Caco-2 (cell line): Measurements from ENCODE around the gene ID3. TPM values are rescaled to one million over a fixed set of nuclear protein-coding genes. Genes with fewer than 3 reads are reported as not detected.

Experiments
- BruUV-seq: library from RNA; stranded (reverse); fragments of 400-500 nt; replicated peaks from 2 replicates; lab custom pipeline; 2021; lab: Mats Ljungman, UMichigan
- CTCF ChIA-PET: fragments of 300-600 bp; sonication (Branson Sonifier 250); formaldehyde crosslinking; loops from one replicate; lab custom pipeline; 2022; ENCODE audit warnings: antibody characterized with exemption; lab: Charles Lee
- POLR2A ChIA-PET: fragments of 300-600 bp; sonication (Branson Sonifier 250); formaldehyde crosslinking; loops from one replicate; lab custom pipeline; 2022; ENCODE audit warnings: antibody characterized with exemption; lab: Charles Lee
- DNase-seq, 2 experiments: peaks; one replicate each; pipeline versions ENCODE4 v3.0.0 to v3.0.0-alpha.2; 2020 to 2022
- H3K27me3 ChIP-seq: replicated peaks from 2 replicates; pipeline ENCODE4 v1.6.0; 2011; ENCODE audit warnings: low read length; ENCODE audit not compliant: control insufficient read depth, insufficient read depth
- H3K36me3 ChIP-seq: 2 replicates; pipeline ENCODE4 v1.5.1; 2011; ENCODE audit warnings: low read length; ENCODE audit not compliant: control insufficient read depth, insufficient read depth
- H3K4me1 ChIP-seq: fragments of 250-450 bp; sonication (Bioruptor Pico); 2 replicates; pipeline ENCODE4 v1.5.1; 2020; ENCODE audit warnings: mild to moderate bottlenecking
- H3K4me3 ChIP-seq: 2 replicates; pipeline ENCODE4 v1.5.1; 2011; ENCODE audit warnings: low read depth, mild to moderate bottlenecking, control low read depth, low read length
- H3K9me3 ChIP-seq: fragments of 250-450 bp; sonication (Bioruptor Pico); 2 replicates; pipeline ENCODE4 v1.5.1; 2020; ENCODE audit warnings: mild to moderate bottlenecking, moderate library complexity
- H3K27ac Mint-ChIP-seq: one replicate; pipeline ENCODE4 v1.8.0; 2022; ENCODE audit warnings: mixed read lengths; ENCODE audit not compliant: unreplicated experiment
- H3K27me3 Mint-ChIP-seq: one replicate; pipeline ENCODE4 v1.8.0; 2022; ENCODE audit warnings: mixed read lengths; ENCODE audit not compliant: insufficient read depth, unreplicated experiment
- H3K36me3 Mint-ChIP-seq: one replicate; pipeline ENCODE4 v1.8.0; 2022; ENCODE audit warnings: mild to moderate bottlenecking, mixed read lengths; ENCODE audit not compliant: insufficient read depth, unreplicated experiment
- H3K4me1 Mint-ChIP-seq: one replicate; pipeline ENCODE4 v1.8.0; 2022; ENCODE audit warnings: low read depth, mixed read lengths; ENCODE audit not compliant: unreplicated experiment
- H3K4me3 Mint-ChIP-seq: one replicate; pipeline ENCODE4 v1.8.0; 2022; ENCODE audit warnings: mild to moderate bottlenecking, moderate library complexity, mixed read lengths; ENCODE audit not compliant: unreplicated experiment
- H3K9me3 Mint-ChIP-seq: one replicate; pipeline ENCODE4 v1.8.0; 2022; ENCODE audit warnings: mixed read lengths; ENCODE audit not compliant: unreplicated experiment
- intact Hi-C: fragments of 100-400 bp; cut with micrococcal nuclease; formaldehyde crosslinking; loops from one replicate; pipeline ENCODE4 v1.10.0; 2022; ENCODE audit not compliant: unreplicated experiment
- total RNA-seq: library from RNA; stranded (reverse); gene quantifications from 2 replicates; pipeline ENCODE4 v1.2.3, GENCODE V29; 2022
- TF ChIP-seq, protein P1 (sequence below), 2 experiments: fragments of 200-600 bp in 1 of 2; IDR thresholded peaks; 1 replicate in 1 of 2; 2 replicates in 1 of 2; pipeline versions ENCODE4 v1.5.1 to v1.8.0; 2011 to 2022; ENCODE audit warnings: antibody characterized with exemption in 1 of 2, control low read depth in 1 of 2, inconsistent platforms in 1 of 2, low read depth in 1 of 2, low read length in 1 of 2, mild to moderate bottlenecking in 1 of 2, moderate library complexity in 1 of 2; ENCODE audit not compliant: insufficient read depth in 1 of 2, severe bottlenecking in 1 of 2, unreplicated experiment in 1 of 2

The ID3 gene
- total RNA-seq, 1 experiment from 2014 or later, result 13.7 TPM

DNA sequence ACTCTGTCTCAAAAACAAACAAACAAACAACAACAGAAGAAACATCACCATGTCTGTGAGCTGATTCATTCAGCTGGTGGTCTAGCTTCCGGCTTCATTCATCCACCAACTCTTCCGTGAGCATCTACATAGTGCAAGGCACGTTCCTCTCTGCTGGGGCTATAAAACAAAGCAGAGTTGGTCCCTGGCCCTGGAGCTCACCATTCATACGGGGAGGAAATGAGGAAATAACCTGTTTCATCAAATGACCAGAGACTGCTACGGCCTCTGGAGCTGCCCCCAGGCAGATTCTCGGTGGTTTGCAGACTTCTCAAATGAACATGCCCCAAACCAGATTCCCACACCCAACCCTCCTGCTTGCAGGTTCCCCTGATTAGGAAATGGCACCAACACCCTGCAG is 41.0 kb upstream of the ID3 start:
- Mint-ChIP-seq H3K36me3 (no peaks in the 10 kb centered on the region), H3K9me3 (no peaks in the 10 kb centered on the region), H3K27me3 (no peaks in the 10 kb centered on the region), H3K4me3 (no peak overlapping the region), H3K27ac (no peak overlapping the region), H3K4me1 (peaks cover 13% of the 10 kb centered on the region)
- Histone ChIP-seq H3K9me3 (no peaks in the 10 kb centered on the region), H3K36me3 (no peaks in the 10 kb centered on the region), H3K27me3 (no peaks in the 10 kb centered on the region), H3K4me3 (no peak overlapping the region), H3K4me1 (no peaks in the 10 kb centered on the region)
- CTCF ChIA-PET, result no interaction called here
- POLR2A ChIA-PET, result no interaction called here
- intact Hi-C loops, result no loop called here
- no TSS peak for BruUV-seq
- TF ChIP-seq, protein P1, sequence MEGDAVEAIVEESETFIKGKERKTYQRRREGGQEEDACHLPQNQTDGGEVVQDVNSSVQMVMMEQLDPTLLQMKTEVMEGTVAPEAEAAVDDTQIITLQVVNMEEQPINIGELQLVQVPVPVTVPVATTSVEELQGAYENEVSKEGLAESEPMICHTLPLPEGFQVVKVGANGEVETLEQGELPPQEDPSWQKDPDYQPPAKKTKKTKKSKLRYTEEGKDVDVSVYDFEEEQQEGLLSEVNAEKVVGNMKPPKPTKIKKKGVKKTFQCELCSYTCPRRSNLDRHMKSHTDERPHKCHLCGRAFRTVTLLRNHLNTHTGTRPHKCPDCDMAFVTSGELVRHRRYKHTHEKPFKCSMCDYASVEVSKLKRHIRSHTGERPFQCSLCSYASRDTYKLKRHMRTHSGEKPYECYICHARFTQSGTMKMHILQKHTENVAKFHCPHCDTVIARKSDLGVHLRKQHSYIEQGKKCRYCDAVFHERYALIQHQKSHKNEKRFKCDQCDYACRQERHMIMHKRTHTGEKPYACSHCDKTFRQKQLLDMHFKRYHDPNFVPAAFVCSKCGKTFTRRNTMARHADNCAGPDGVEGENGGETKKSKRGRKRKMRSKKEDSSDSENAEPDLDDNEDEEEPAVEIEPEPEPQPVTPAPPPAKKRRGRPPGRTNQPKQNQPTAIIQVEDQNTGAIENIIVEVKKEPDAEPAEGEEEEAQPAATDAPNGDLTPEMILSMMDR (IDR thresholded peaks at IDR 0.05; ENCODE audit: insufficient read depth in 1 of 2, low read depth in 1 of 2, low read length in 1 of 2, severe bottlenecking in 1 of 2, unreplicated experiment in 1 of 2), result no peak
- no peak for DNase-seq

DNA sequence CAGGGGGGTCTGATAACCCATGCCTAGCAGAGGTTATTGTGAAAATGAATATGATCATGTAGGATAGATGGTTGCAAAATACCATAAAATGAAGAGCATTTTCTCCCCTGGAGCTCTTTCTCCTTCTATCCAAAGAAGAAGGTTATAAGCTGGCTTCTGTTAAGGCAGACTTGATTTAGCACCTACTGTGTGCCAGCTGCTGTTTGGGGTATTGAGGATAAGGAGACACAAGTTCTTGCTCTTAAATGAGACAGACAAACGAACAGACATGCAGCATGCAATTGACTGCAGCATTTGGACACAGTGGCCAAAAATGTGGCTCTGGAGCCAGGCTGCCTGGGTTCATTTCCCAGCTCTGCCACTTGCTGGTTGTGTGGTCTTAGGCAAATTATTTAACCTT is 39.8 kb upstream of the ID3 start:
- CTCF ChIA-PET, result no interaction called here

DNA sequence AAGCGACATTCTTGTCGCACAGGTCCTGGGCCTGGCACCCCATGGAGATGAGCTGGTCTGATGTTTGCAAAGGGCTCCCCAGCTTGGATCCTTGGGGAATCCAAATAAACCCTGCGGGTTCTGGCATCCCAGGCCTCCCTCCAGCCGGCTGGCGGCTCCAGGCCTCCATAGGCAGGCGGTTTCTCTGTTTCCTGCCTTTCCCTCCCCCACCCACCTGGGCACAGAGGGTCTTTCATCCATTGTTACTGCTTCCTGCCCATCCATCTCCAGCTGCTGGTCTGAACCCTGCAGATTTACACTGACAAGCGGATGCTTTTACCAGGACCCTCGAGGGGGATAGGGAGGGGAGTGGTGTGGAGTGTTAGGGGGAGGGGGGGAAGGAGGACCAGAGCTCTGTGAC is 39.1 kb upstream of the ID3 start:
- H3K27me3 ChIP-seq, result no peaks in the 10 kb centered on the region
- TF ChIP-seq, protein P1 (IDR thresholded peaks at IDR 0.05; ENCODE audit: insufficient read depth in 1 of 2, low read depth in 1 of 2, low read length in 1 of 2, severe bottlenecking in 1 of 2, unreplicated experiment in 1 of 2), result no peak
- H3K27ac Mint-ChIP-seq, result no peak overlapping the region
- no peaks in the 10 kb centered on the region for H3K9me3 ChIP-seq
- no peak overlapping the region for H3K4me3 ChIP-seq
- H3K4me1 ChIP-seq, result peaks cover 4% of the 10 kb centered on the region; the same call in 1 of the 2 replicates
- BruUV-seq, result no TSS peak
- intact Hi-C loops, result no loop called here
- H3K36me3 Mint-ChIP-seq, result no peaks in the 10 kb centered on the region
- no peaks in the 10 kb centered on the region for H3K27me3 Mint-ChIP-seq
- no peaks in the 10 kb centered on the region for H3K9me3 Mint-ChIP-seq
- ChIA-PET POLR2A (no interaction called here), CTCF (no interaction called here)
- no peak for DNase-seq
- no peak overlapping the region for H3K4me3 Mint-ChIP-seq
- H3K36me3 ChIP-seq, result no peaks in the 10 kb centered on the region
- peaks cover 13% of the 10 kb centered on the region for H3K4me1 Mint-ChIP-seq

More for the DNA sequence above, 39.8 kb upstream of the ID3 start:
- DNase-seq, result no peak
- no peak overlapping the region for H3K4me3 ChIP-seq
- Mint-ChIP-seq H3K9me3 (no peaks in the 10 kb centered on the region), H3K36me3 (no peaks in the 10 kb centered on the region), H3K27ac (no peak overlapping the region), H3K4me3 (no peak overlapping the region), H3K27me3 (no peaks in the 10 kb centered on the region), H3K4me1 (peaks cover 13% of the 10 kb centered on the region)
- TF ChIP-seq, protein P1 (IDR thresholded peaks at IDR 0.05; ENCODE audit: insufficient read depth in 1 of 2, low read depth in 1 of 2, low read length in 1 of 2, severe bottlenecking in 1 of 2, unreplicated experiment in 1 of 2), result no peak
- H3K36me3 ChIP-seq, result no peaks in the 10 kb centered on the region
- no peaks in the 10 kb centered on the region for H3K4me1 ChIP-seq
- H3K9me3 ChIP-seq, result no peaks in the 10 kb centered on the region
- no TSS peak for BruUV-seq
- H3K27me3 ChIP-seq, result no peaks in the 10 kb centered on the region
- POLR2A ChIA-PET, result no interaction called here
- intact Hi-C loops, result no loop called here
